MCF 10A (cell line): ENCODE measurements around the gene C4orf17. TPM values are rescaled to one million over a fixed set of nuclear protein-coding genes. Genes with fewer than 3 reads are reported as not detected.

Source experiments
- Bru-seq: library from RNA; stranded (reverse); fragments of 400-500 nt; gene quantifications from one replicate; lab custom pipeline; 2021; lab: Mats Ljungman, UMichigan
- BruChase-seq, 2 experiments: library from RNA; stranded (reverse); fragments of 400-500 nt; gene quantifications; one replicate each; lab custom pipeline; 2021; lab: Mats Ljungman, UMichigan
- BruUV-seq: library from RNA; stranded (reverse); fragments of 400-500 nt; replicated peaks from 2 replicates; lab custom pipeline; 2021; lab: Mats Ljungman, UMichigan
- CTCF ChIA-PET: fragments of 300-600 bp; sonication (Branson Sonifier 250); formaldehyde crosslinking; extraction: SDS; loops from one replicate; lab custom pipeline; 2021; ENCODE audit warnings: antibody characterized with exemption, inconsistent platforms; lab: Yijun Ruan, JAX
- POLR2A ChIA-PET: fragments of 300-600, 350-650 bp; sonication (Branson Sonifier 250); formaldehyde crosslinking; extraction: SDS; loops from one replicate; lab custom pipeline; 2020; ENCODE audit warnings: antibody characterized with exemption, inconsistent platforms; lab: Yijun Ruan, JAX
- DNase-seq: peaks from one replicate; pipeline ENCODE4 v3.0.0-alpha.2; 2018; ENCODE audit not compliant: unreplicated experiment
- H3K27ac Mint-ChIP-seq: one replicate; pipeline ENCODE4 v1.8.0; 2022; ENCODE audit warnings: mild to moderate bottlenecking, low read depth, mixed read lengths; ENCODE audit not compliant: unreplicated experiment
- H3K27me3 Mint-ChIP-seq: one replicate; pipeline ENCODE4 v1.8.0; 2022; ENCODE audit warnings: mixed read lengths; ENCODE audit not compliant: insufficient read depth, unreplicated experiment
- H3K36me3 Mint-ChIP-seq: one replicate; pipeline ENCODE4 v1.8.0; 2022; ENCODE audit warnings: mild to moderate bottlenecking, moderate library complexity, mixed read lengths; ENCODE audit not compliant: insufficient read depth, unreplicated experiment
- H3K4me1 Mint-ChIP-seq: one replicate; pipeline ENCODE4 v1.8.0; 2022; ENCODE audit warnings: mixed read lengths; ENCODE audit not compliant: insufficient read depth, unreplicated experiment
- H3K4me3 Mint-ChIP-seq: one replicate; pipeline ENCODE4 v1.8.0; 2022; ENCODE audit warnings: mild to moderate bottlenecking, moderate library complexity, mixed read lengths; ENCODE audit not compliant: unreplicated experiment
- H3K9me3 Mint-ChIP-seq: one replicate; pipeline ENCODE4 v1.8.0; 2022; ENCODE audit warnings: mixed read lengths; ENCODE audit not compliant: unreplicated experiment
- intact Hi-C: fragments of 100-400 bp; cut with micrococcal nuclease; formaldehyde crosslinking; loops from 2 replicates; pipeline ENCODE4 v1.14.1; 2022
- long read RNA-seq: library from polyadenylated mRNA; stranded (forward); transcript quantifications from one replicate; pipeline ENCODE4 v2.0.0, GENCODE V29; 2022
- total RNA-seq: library from RNA; stranded (reverse); gene quantifications from 2 replicates; pipeline ENCODE4 v1.2.3, GENCODE V29; 2022
- TF ChIP-seq, protein P1 (sequence below): fragments of 200-600 bp; IDR thresholded peaks from one replicate; pipeline ENCODE4 v1.8.0; 2022; ENCODE audit warnings: antibody characterized with exemption, mild to moderate bottlenecking; ENCODE audit not compliant: unreplicated experiment

C4orf17 gene
- total RNA-seq (not detected in 2 replicates), Bru-seq, nascent RNA (percentile 7 among the genes with signal in this experiment), BruChase-seq, experiment 1, labeled RNA remaining after a 6-hour chase (percentile 3 among the genes with signal in this experiment), BruChase-seq, experiment 2, labeled RNA remaining after a 2-hour chase (percentile 6 among the genes with signal in this experiment)
- long read RNA-seq = 0 reads

GRCh38 chr4:99510721-99511120 lies at the start of gene C4orf17:
TSS of gene C4orf17 (plus strand) at chr4:99511021. CDS start at chr4:99513082, 2,061 bp downstream.
- no TSS peak for BruUV-seq
- Mint-ChIP-seq H3K4me3 (no peak within 1 kb of the TSS), H3K9me3 (peaks cover 11% of the 10 kb centered on the region), H3K27ac (no peak within 1 kb of the TSS), H3K4me1 (peaks cover 5% of the 10 kb centered on the region), H3K36me3 (no peaks in the 10 kb centered on the region), H3K27me3 (peaks cover 11% of the 10 kb centered on the region)
- POLR2A ChIA-PET = no interaction called here
- no peak for DNase-seq
- intact Hi-C loops = no loop called here
- TF ChIP-seq, protein P1, sequence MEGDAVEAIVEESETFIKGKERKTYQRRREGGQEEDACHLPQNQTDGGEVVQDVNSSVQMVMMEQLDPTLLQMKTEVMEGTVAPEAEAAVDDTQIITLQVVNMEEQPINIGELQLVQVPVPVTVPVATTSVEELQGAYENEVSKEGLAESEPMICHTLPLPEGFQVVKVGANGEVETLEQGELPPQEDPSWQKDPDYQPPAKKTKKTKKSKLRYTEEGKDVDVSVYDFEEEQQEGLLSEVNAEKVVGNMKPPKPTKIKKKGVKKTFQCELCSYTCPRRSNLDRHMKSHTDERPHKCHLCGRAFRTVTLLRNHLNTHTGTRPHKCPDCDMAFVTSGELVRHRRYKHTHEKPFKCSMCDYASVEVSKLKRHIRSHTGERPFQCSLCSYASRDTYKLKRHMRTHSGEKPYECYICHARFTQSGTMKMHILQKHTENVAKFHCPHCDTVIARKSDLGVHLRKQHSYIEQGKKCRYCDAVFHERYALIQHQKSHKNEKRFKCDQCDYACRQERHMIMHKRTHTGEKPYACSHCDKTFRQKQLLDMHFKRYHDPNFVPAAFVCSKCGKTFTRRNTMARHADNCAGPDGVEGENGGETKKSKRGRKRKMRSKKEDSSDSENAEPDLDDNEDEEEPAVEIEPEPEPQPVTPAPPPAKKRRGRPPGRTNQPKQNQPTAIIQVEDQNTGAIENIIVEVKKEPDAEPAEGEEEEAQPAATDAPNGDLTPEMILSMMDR = no peak
- CTCF ChIA-PET = no interaction called here

DNA sequence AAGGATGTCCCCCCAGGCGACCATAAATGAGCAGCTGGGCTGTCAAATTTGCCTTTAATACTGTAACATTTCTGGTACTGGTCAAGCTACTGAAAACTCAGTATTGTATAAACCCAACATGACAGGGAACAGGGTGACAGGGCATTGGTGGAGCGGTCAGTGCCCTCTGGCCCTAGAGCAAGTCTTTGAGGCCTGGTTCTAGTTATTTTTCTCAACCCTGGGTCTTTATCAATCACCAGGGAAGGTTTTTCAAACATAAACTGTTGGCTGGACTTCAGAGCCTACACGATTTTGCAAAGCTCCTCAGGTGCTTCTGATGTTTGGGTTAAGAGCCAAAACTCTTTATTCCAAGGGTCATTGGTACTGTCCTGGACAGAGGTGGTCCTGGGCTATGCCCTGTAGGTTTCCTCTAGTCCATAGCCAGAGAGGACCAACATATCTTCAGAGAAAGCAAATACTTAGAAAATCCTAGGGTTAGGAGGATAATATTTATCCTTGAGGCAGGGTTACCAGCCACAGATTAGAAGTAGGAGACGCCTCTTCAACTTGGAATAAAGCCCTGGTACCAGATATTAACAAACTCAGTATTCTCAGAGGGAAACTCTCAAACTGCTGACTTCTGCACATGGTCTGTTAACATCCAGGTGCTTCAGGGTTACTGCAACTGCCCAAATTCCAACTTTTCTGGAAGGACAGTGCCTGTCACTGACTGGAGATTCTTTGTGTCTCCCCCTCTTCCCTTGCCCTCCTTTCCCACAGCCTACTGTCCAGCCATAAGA lies 49.0 kb upstream of the C4orf17 start:
- TF ChIP-seq, protein P1 = no peak
- CTCF ChIA-PET = interaction anchor here (0.6 to 5.6 kb wide), 35 partner anchors 9 to 1310 kb away, joined by 3 to 89 read pairs (median 5); partner anchors contain the start of genes METAP1 and TRMT10A
- Mint-ChIP-seq H3K27ac (no peak overlapping the region), H3K9me3 (no peaks in the 10 kb centered on the region), H3K4me3 (no peak overlapping the region), H3K36me3 (no peaks in the 10 kb centered on the region), H3K4me1 (peaks cover 11% of the 10 kb centered on the region), H3K27me3 (peaks cover 12% of the 10 kb centered on the region)
- no TSS peak for BruUV-seq
- intact Hi-C loops = loop anchor here (2.0 to 5.0 kb wide), 4 partner anchors 347 to 1311 kb away; partner anchors contain the start of gene METAP1
- POLR2A ChIA-PET = interaction anchor here (0.7 to 1.2 kb wide), 5 partner anchors 216 to 800 kb away, joined by 3 to 4 read pairs (median 3); no protein-coding TSS in a partner anchor
- DNase-seq = no peak

DNA sequence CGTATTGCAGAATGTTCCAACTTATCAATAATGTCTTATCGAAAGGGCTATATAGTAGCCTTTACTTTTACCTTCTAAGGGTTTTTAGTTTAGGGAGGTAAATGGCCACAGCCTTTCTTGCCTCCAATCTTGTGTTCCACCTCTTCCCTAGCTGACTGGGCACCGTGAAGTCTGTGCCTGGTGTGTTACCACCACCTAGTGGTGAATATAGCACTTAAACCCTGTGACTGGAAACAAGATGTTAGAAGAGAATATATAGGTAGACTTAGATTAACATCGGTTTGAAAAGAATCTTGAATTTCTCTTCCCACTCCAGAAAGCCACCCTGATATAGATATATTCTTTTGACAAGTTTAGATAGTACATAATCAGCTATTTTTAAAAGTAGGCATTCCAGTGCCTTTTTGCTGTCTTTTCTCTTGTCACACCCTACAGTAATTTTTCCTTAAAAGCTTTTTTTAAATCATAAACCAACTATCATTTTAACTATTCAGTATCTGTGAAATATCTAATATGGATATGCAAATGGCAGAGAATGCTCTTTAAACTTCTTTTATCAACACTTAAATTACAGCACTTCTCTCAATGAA lies 47.9 kb upstream of the C4orf17 start:
- CTCF ChIA-PET = interaction anchor here (0.6 to 5.6 kb wide), 44 partner anchors 8 to 1237 kb away, joined by 3 to 89 read pairs (median 4); partner anchors contain the start of genes ADH4, ADH5 and METAP1
- no peaks in the 10 kb centered on the region for H3K36me3 Mint-ChIP-seq
- H3K27ac Mint-ChIP-seq = no peak overlapping the region
- intact Hi-C loops = loop anchor here (1.0 to 5.0 kb wide), 7 partner anchors 58 to 1312 kb away; partner anchors contain the start of gene METAP1
- H3K27me3 Mint-ChIP-seq = peaks cover 12% of the 10 kb centered on the region
- BruUV-seq = no TSS peak
- POLR2A ChIA-PET = interaction anchor here (0.5 to 1.6 kb wide), 11 partner anchors 52 to 1320 kb away, joined by 3 to 5 read pairs (median 3); partner anchors contain the start of genes RAP1GDS1 and STPG2
- no peaks in the 10 kb centered on the region for H3K9me3 Mint-ChIP-seq
- no peak overlapping the region for H3K4me3 Mint-ChIP-seq
- H3K4me1 Mint-ChIP-seq = peaks cover 11% of the 10 kb centered on the region
- DNase-seq = peak; percentile 82
- TF ChIP-seq, protein P1 = peak; percentile 84
